ENCODE measurements around the gene SORL1. TPM values are rescaled to one million over a fixed set of nuclear protein-coding genes. Genes with fewer than 3 reads are reported as not detected.

Gene SORL1
- total RNA-seq, 1 experiment from 2014 or later = 197 TPM

GRCh38 chr11:121611242-121611641 is 159.1 kb downstream of the SORL1 start:
- Histone ChIP-seq H3K4me3 (ENCODE audit: low read length) (no peak overlapping the region), H3K27me3 (ENCODE audit: low read length) (no peaks in the 10 kb centered on the region), H3K4me1 (ENCODE audit: low read length) (no peaks in the 10 kb centered on the region), H3K4me2 (ENCODE audit: low read depth, low read length, poor library complexity, severe bottlenecking) (no peak overlapping the region), H2AFZ (ENCODE audit: low read length) (no peak overlapping the region), H3K9me3 (ENCODE audit: low read length) (no peaks in the 10 kb centered on the region), H3K9ac (ENCODE audit: low read length) (no peak overlapping the region), H3K79me2 (ENCODE audit: low read length) (no peaks in the 10 kb centered on the region), H3K27ac (ENCODE audit: low read length) (no peak overlapping the region), H3K36me3 (ENCODE audit: insufficient read depth, low read length) (peaks cover 55% of the 10 kb centered on the region), H4K20me1 (ENCODE audit: insufficient read depth, low read depth, low read length) (no peaks in the 10 kb centered on the region), H3K9me2 (replicated peaks; ENCODE audit: insufficient read depth, low read length) (no peaks in the 10 kb centered on the region)
- DNase-seq = no peak

- Histone ChIP-seq H3K36me3 (ENCODE audit: insufficient read depth, low read length) (peaks cover 43% of the 10 kb centered on the region), H3K4me3 (ENCODE audit: low read length) (no peak overlapping the region), H3K4me2 (ENCODE audit: low read depth, low read length, poor library complexity, severe bottlenecking) (no peak overlapping the region), H2AFZ (ENCODE audit: low read length) (no peak overlapping the region), H3K79me2 (ENCODE audit: low read length) (no peaks in the 10 kb centered on the region), H3K27me3 (ENCODE audit: low read length) (no peaks in the 10 kb centered on the region), H3K27ac (ENCODE audit: low read length) (no peak overlapping the region), H3K4me1 (ENCODE audit: low read length) (no peaks in the 10 kb centered on the region), H3K9me2 (replicated peaks; ENCODE audit: insufficient read depth, low read length) (no peaks in the 10 kb centered on the region), H3K9me3 (ENCODE audit: low read length) (no peaks in the 10 kb centered on the region), H4K20me1 (ENCODE audit: insufficient read depth, low read depth, low read length) (no peaks in the 10 kb centered on the region), H3K9ac (ENCODE audit: low read length) (no peak overlapping the region)
- DNase-seq = no peak
Observed at GRCh38 chr11:121613724-121614123, 161.6 kb downstream of the SORL1 start.

- no peak for DNase-seq
- Histone ChIP-seq H3K9me2 (replicated peaks; ENCODE audit: insufficient read depth, low read length) (no peaks in the 10 kb centered on the region), H3K4me3 (ENCODE audit: low read length) (no peak overlapping the region), H3K79me2 (ENCODE audit: low read length) (no peaks in the 10 kb centered on the region), H3K9me3 (ENCODE audit: low read length) (no peaks in the 10 kb centered on the region), H3K27ac (ENCODE audit: low read length) (no peak overlapping the region), H3K36me3 (ENCODE audit: insufficient read depth, low read length) (peaks cover 38% of the 10 kb centered on the region), H4K20me1 (ENCODE audit: insufficient read depth, low read depth, low read length) (no peaks in the 10 kb centered on the region), H3K4me2 (ENCODE audit: low read depth, low read length, poor library complexity, severe bottlenecking) (no peak overlapping the region), H2AFZ (ENCODE audit: low read length) (no peak overlapping the region), H3K4me1 (ENCODE audit: low read length) (no peaks in the 10 kb centered on the region), H3K27me3 (ENCODE audit: low read length) (no peaks in the 10 kb centered on the region), H3K9ac (ENCODE audit: low read length) (no peak overlapping the region)
Observed at GRCh38 chr11:121614636-121615240, 162.6 kb downstream of the SORL1 start.

- Histone ChIP-seq H3K4me2 (ENCODE audit: low read depth, low read length, poor library complexity, severe bottlenecking) (no peak overlapping the region), H4K20me1 (ENCODE audit: insufficient read depth, low read depth, low read length) (no peaks in the 10 kb centered on the region), H3K9me3 (ENCODE audit: low read length) (no peaks in the 10 kb centered on the region)
Observed at GRCh38 chr11:121615501-121615900, 163.4 kb downstream of the SORL1 start.

GRCh38 chr11:121618516-121618915 is 166.4 kb downstream of the SORL1 start:
- H3K9me3 ChIP-seq (ENCODE audit: low read length) = no peaks in the 10 kb centered on the region
- H4K20me1 ChIP-seq (ENCODE audit: insufficient read depth, low read depth, low read length) = no peaks in the 10 kb centered on the region
- no peak overlapping the region for H2AFZ ChIP-seq (ENCODE audit: low read length)
- H3K9me2 ChIP-seq (replicated peaks; ENCODE audit: insufficient read depth, low read length) = no peaks in the 10 kb centered on the region
- H3K27ac ChIP-seq (ENCODE audit: low read length) = no peak overlapping the region
- peaks cover 55% of the 10 kb centered on the region for H3K36me3 ChIP-seq (ENCODE audit: insufficient read depth, low read length)
- no peaks in the 10 kb centered on the region for H3K4me1 ChIP-seq (ENCODE audit: low read length)
- H3K27me3 ChIP-seq (ENCODE audit: low read length) = no peaks in the 10 kb centered on the region
- H3K79me2 ChIP-seq (ENCODE audit: low read length) = no peaks in the 10 kb centered on the region
- H3K4me3 ChIP-seq (ENCODE audit: low read length) = no peak overlapping the region
- no peak overlapping the region for H3K4me2 ChIP-seq (ENCODE audit: low read depth, low read length, poor library complexity, severe bottlenecking)
- no peak for DNase-seq
- no peak overlapping the region for H3K9ac ChIP-seq (ENCODE audit: low read length)

More at GRCh38 chr11:121615501-121615900, 163.4 kb downstream of the SORL1 start:
- H3K27ac ChIP-seq (ENCODE audit: low read length) = no peak overlapping the region
- no peak overlapping the region for H2AFZ ChIP-seq (ENCODE audit: low read length)
- no peak overlapping the region for H3K9ac ChIP-seq (ENCODE audit: low read length)
- H3K27me3 ChIP-seq (ENCODE audit: low read length) = no peaks in the 10 kb centered on the region
- peaks cover 38% of the 10 kb centered on the region for H3K36me3 ChIP-seq (ENCODE audit: insufficient read depth, low read length)
- no peaks in the 10 kb centered on the region for H3K79me2 ChIP-seq (ENCODE audit: low read length)
- H3K9me2 ChIP-seq (replicated peaks; ENCODE audit: insufficient read depth, low read length) = no peaks in the 10 kb centered on the region
- DNase-seq = no peak
- no peaks in the 10 kb centered on the region for H3K4me1 ChIP-seq (ENCODE audit: low read length)
- H3K4me3 ChIP-seq (ENCODE audit: low read length) = no peak overlapping the region

- H3K36me3 ChIP-seq (ENCODE audit: insufficient read depth, low read length) = peaks cover 65% of the 10 kb centered on the region
- H3K9me3 ChIP-seq (ENCODE audit: low read length) = no peaks in the 10 kb centered on the region
- no peak for DNase-seq
- no peak overlapping the region for H3K4me2 ChIP-seq (ENCODE audit: low read depth, low read length, poor library complexity, severe bottlenecking)
- H3K9ac ChIP-seq (ENCODE audit: low read length) = no peak overlapping the region
- H3K4me3 ChIP-seq (ENCODE audit: low read length) = no peak overlapping the region
- no peaks in the 10 kb centered on the region for H3K79me2 ChIP-seq (ENCODE audit: low read length)
- no peak overlapping the region for H2AFZ ChIP-seq (ENCODE audit: low read length)
- no peaks in the 10 kb centered on the region for H3K27me3 ChIP-seq (ENCODE audit: low read length)
- H3K27ac ChIP-seq (ENCODE audit: low read length) = no peak overlapping the region
- H3K4me1 ChIP-seq (ENCODE audit: low read length) = no peaks in the 10 kb centered on the region
- H4K20me1 ChIP-seq (ENCODE audit: insufficient read depth, low read depth, low read length) = no peaks in the 10 kb centered on the region
- H3K9me2 ChIP-seq (replicated peaks; ENCODE audit: insufficient read depth, low read length) = no peaks in the 10 kb centered on the region
Observed at GRCh38 chr11:121625777-121626506, 173.8 kb downstream of the SORL1 start.

GRCh38 chr11:121626507-121626875 is 174.4 kb downstream of the SORL1 start:
- H4K20me1 ChIP-seq (ENCODE audit: insufficient read depth, low read depth, low read length) = no peaks in the 10 kb centered on the region
- no peak for DNase-seq
- no peak overlapping the region for H3K4me2 ChIP-seq (ENCODE audit: low read depth, low read length, poor library complexity, severe bottlenecking)
- no peak overlapping the region for H3K27ac ChIP-seq (ENCODE audit: low read length)
- no peaks in the 10 kb centered on the region for H3K9me3 ChIP-seq (ENCODE audit: low read length)
- H3K27me3 ChIP-seq (ENCODE audit: low read length) = no peaks in the 10 kb centered on the region
- no peak overlapping the region for H3K4me3 ChIP-seq (ENCODE audit: low read length)
- no peaks in the 10 kb centered on the region for H3K9me2 ChIP-seq (replicated peaks; ENCODE audit: insufficient read depth, low read length)
- H3K4me1 ChIP-seq (ENCODE audit: low read length) = no peaks in the 10 kb centered on the region
- H2AFZ ChIP-seq (ENCODE audit: low read length) = no peak overlapping the region
- H3K9ac ChIP-seq (ENCODE audit: low read length) = no peak overlapping the region
- H3K36me3 ChIP-seq (ENCODE audit: insufficient read depth, low read length) = peaks cover 63% of the 10 kb centered on the region
- H3K79me2 ChIP-seq (ENCODE audit: low read length) = no peaks in the 10 kb centered on the region

GRCh38 chr11:121626980-121627379 is 174.9 kb downstream of the SORL1 start:
- Histone ChIP-seq H2AFZ (ENCODE audit: low read length) (no peak overlapping the region), H3K27ac (ENCODE audit: low read length) (no peak overlapping the region), H4K20me1 (ENCODE audit: insufficient read depth, low read depth, low read length) (no peaks in the 10 kb centered on the region), H3K79me2 (ENCODE audit: low read length) (no peaks in the 10 kb centered on the region), H3K27me3 (ENCODE audit: low read length) (no peaks in the 10 kb centered on the region), H3K9ac (ENCODE audit: low read length) (no peak overlapping the region), H3K4me3 (ENCODE audit: low read length) (no peak overlapping the region), H3K4me1 (ENCODE audit: low read length) (no peaks in the 10 kb centered on the region), H3K9me3 (ENCODE audit: low read length) (no peaks in the 10 kb centered on the region), H3K4me2 (ENCODE audit: low read depth, low read length, poor library complexity, severe bottlenecking) (no peak overlapping the region), H3K36me3 (ENCODE audit: insufficient read depth, low read length) (peaks cover 63% of the 10 kb centered on the region), H3K9me2 (replicated peaks; ENCODE audit: insufficient read depth, low read length) (no peaks in the 10 kb centered on the region)
- DNase-seq = no peak

Data from Karpas-422 (cell line).